Measurements from ENCODE around the gene CSN2. TPM values are rescaled to one million over a fixed set of nuclear protein-coding genes. Genes with fewer than 3 reads are reported as not detected.

The CSN2 gene
- total RNA-seq, 1 experiment from 2014 or later = not detected

- no peak overlapping the region for H3K56ac ChIP-seq (ENCODE audit: insufficient read length, low read depth, low read length)
- no peak overlapping the region for H3T11ph ChIP-seq (ENCODE audit: low read length)
- no peak overlapping the region for H2BK15ac ChIP-seq (ENCODE audit: low read depth, low read length)
- H3K27me3 ChIP-seq (ENCODE audit: insufficient read depth, low read length) = no peaks in the 10 kb centered on the region
- no peak overlapping the region for H4K8ac ChIP-seq (replicated peaks; ENCODE audit: insufficient read length, low read depth, low read length)
- no peak for DNase-seq
- H3K9ac ChIP-seq (ENCODE audit: extremely low read depth, insufficient read length, low read length) = no peak overlapping the region
- H3K4me1 ChIP-seq (ENCODE audit: insufficient read depth, low read length) = no peaks in the 10 kb centered on the region
- H3K23me2 ChIP-seq (ENCODE audit: insufficient read length, low read depth, low read length, poor library complexity, severe bottlenecking) = no peaks in the 10 kb centered on the region
- Mint-ChIP-seq H3K27ac (no peak overlapping the region), H3K4me3 (no peak overlapping the region), H3K4me1 (no peaks in the 10 kb centered on the region), H3K36me3 (ENCODE audit: insufficient read depth in 1 of 3, low read depth in 3 of 3) (no peaks in the 10 kb centered on the region), H3K27me3 (ENCODE audit: low read depth) (no peaks in the 10 kb centered on the region; the same call in 1 of the 2 replicates), H3K9me3 (no peaks in the 10 kb centered on the region)
- no peak overlapping the region for H3K27ac ChIP-seq (ENCODE audit: insufficient read length, low read depth, low read length)
- TF ChIP-seq CTCF (conservative IDR thresholded peaks at IDR 0.05) = no peak
- H2AFZ ChIP-seq (ENCODE audit: low read length) = no peak overlapping the region
- H2BK20ac ChIP-seq (ENCODE audit: low read depth, low read length, poor library complexity, severe bottlenecking) = no peak overlapping the region
- H2BK120ac ChIP-seq (ENCODE audit: low read depth, low read length, poor library complexity, severe bottlenecking) = no peak overlapping the region
- H3K18ac ChIP-seq (ENCODE audit: insufficient read length, low read depth, low read length) = no peak overlapping the region
- H3K14ac ChIP-seq (ENCODE audit: insufficient read depth, low read length) = no peak overlapping the region
- no peak overlapping the region for H4K5ac ChIP-seq (ENCODE audit: insufficient read length, low read depth, low read length)
- no peaks in the 10 kb centered on the region for H3K79me2 ChIP-seq (ENCODE audit: insufficient read depth, low read length)
- no CpG with 5 or more reads among the region's 1 CpG for WGBS (ENCODE audit: extremely low coverage, insufficient read length, low lambda C conversion rate)
- H2BK5ac ChIP-seq (ENCODE audit: insufficient read length, low read length) = no peak overlapping the region
- H3K79me1 ChIP-seq (ENCODE audit: insufficient read depth, low read depth, low read length, poor library complexity, severe bottlenecking) = no peaks in the 10 kb centered on the region
- no peak overlapping the region for H3K4ac ChIP-seq (ENCODE audit: low read depth, low read length)
- H3K4me2 ChIP-seq (ENCODE audit: insufficient read depth, insufficient read length, low read length) = no peak overlapping the region
- no peak overlapping the region for H2BK12ac ChIP-seq (ENCODE audit: insufficient read length, low read depth, low read length)
- H4K91ac ChIP-seq (ENCODE audit: insufficient read length, low read depth, low read length) = no peak overlapping the region
- H3K23ac ChIP-seq (ENCODE audit: insufficient read length, low read depth, low read length) = no peak overlapping the region
- H2AK5ac ChIP-seq (ENCODE audit: insufficient read length, low read length) = no peak overlapping the region
- H4K20me1 ChIP-seq (ENCODE audit: control insufficient read depth, insufficient read depth, insufficient read length) = no peaks in the 10 kb centered on the region
- no peaks in the 10 kb centered on the region for H3K9me3 ChIP-seq (ENCODE audit: control insufficient read depth, low read depth, low read length)
These were observed 58.4 kb downstream of the CSN2 start for GRCh38 chr4:69907151-69907550.

Other genes with a start within 250 kb of the CSN2 start
- not detected in 2 replicates for gene SULT1B1, start 205.1 kb downstream of the CSN2 start, total RNA-seq (2021)
- gene SULT1E1, start 105.6 kb downstream of the CSN2 start, total RNA-seq (2021) = not detected in 2 replicates
- gene CSN1S1, start 34.7 kb downstream of the CSN2 start, total RNA-seq (2021) = not detected in 2 replicates
- gene STATH, start 30.2 kb upstream of the CSN2 start, total RNA-seq (2021) = not detected in 2 replicates
- gene HTN3, start 62.7 kb upstream of the CSN2 start, total RNA-seq (2021) = not detected in 2 replicates
- gene HTN1, start 84.7 kb upstream of the CSN2 start, total RNA-seq (2021) = not detected in 2 replicates
- gene PRR27, start 188.5 kb upstream of the CSN2 start, total RNA-seq (2021) = not detected in 2 replicates
- not detected in 2 replicates for gene ODAM, start 230.0 kb upstream of the CSN2 start, total RNA-seq (2021)